Stomach (tissue), 9 donors: Measurements from ENCODE around the gene ZBTB2. TPM values are rescaled to one million over a fixed set of nuclear protein-coding genes. Genes with fewer than 3 reads are reported as not detected.

ENCODE experiments used
- DNase-seq, 2 donors: peaks; one replicate each; pipeline versions ENCODE4 v3.0.0 to v3.0.0-alpha.2; 2013 to 2019
- H3K27ac ChIP-seq, 5 donors: fragments of 200-600 bp in 4 of 5; sonication (generic) in 4 of 5; one replicate each; pipeline ENCODE4 v1.5.1; 2013 to 2019; ENCODE audit warnings: mild to moderate bottlenecking in 1 of 5, moderate library complexity in 1 of 5
- H3K27me3 ChIP-seq, 3 donors: fragments of 200-600 bp; sonication (generic); one replicate each; pipeline ENCODE4 v1.5.1; 2017 to 2019; ENCODE audit warnings: mixed run types in 1 of 3
- H3K36me3 ChIP-seq, 4 donors: fragments of 200-600 bp; sonication (generic); 1 replicate in 3 of 4; 2 replicates in 1 of 4; pipeline ENCODE4 v1.5.1; 2016 to 2019
- H3K4me1 ChIP-seq, 4 donors: fragments of 200-600 bp; sonication (generic); one replicate each; pipeline ENCODE4 v1.5.1; 2016 to 2019
- H3K4me3 ChIP-seq, 4 donors: fragments of 200-600 bp; sonication (generic) in 3 of 4; one replicate each; pipeline ENCODE4 v1.5.1; 2016 to 2019; ENCODE audit warnings: mild to moderate bottlenecking in 1 of 4
- H3K9me3 ChIP-seq, 4 donors: fragments of 200-600 bp; sonication (generic); one replicate each; pipeline ENCODE4 v1.5.1; 2016 to 2019
- EP300 ChIP-seq: sonication (generic); formaldehyde crosslinking; IDR thresholded peaks from one replicate; pipeline ENCODE4 v1.6.1; 2017; ENCODE audit warnings: antibody characterized with exemption
- POLR2A ChIP-seq, 4 donors: fragments of 450-650 bp; IDR thresholded peaks; one replicate each; pipeline ENCODE4 v1.6.1; 2016; ENCODE audit warnings: antibody characterized with exemption in 4 of 4, control low read depth in 2 of 4, mild to moderate bottlenecking in 1 of 4, moderate library complexity in 1 of 4
- POLR2AphosphoS5 ChIP-seq, 3 donors: sonication (generic); formaldehyde crosslinking; IDR thresholded peaks; one replicate each; pipeline ENCODE4 v1.6.1; 2016; ENCODE audit warnings: antibody characterized with exemption in 3 of 3
- WGBS, 5 donors: extraction: QIAGEN DNeasy Blood & Tissue Kit in 3 of 5; methylation state at CpG; one replicate each; pipeline versions ENCODE4 v1.1.5 to v1.1.7; 2013 to 2018; 5-methylcytosine and 5-hydroxymethylcytosine counted together
- intact Hi-C: fragments of 100-400 bp; cut with DNase I; formaldehyde crosslinking; loops from one replicate; pipeline ENCODE4 v1.15.1; 2023; ENCODE audit warnings: low total_unique reads
- polyA plus RNA-seq, 3 donors: library from polyadenylated mRNA; stranded (reverse); fragments of 200-250 nt; gene quantifications; one replicate each; pipeline ENCODE4 v1.2.3, GENCODE V29; 2013
- total RNA-seq, 5 donors: library from RNA; depleted of rRNA; stranded (reverse); fragments of >200 nt; gene quantifications; one replicate each; pipeline versions ENCODE4 v1.1.0 to v1.2.3, GENCODE V29; 2014 to 2016
- TF ChIP-seq, protein P1 (sequence below), 7 experiments: fragments of 450-650 bp in 4 of 7; fragments of 200-600 bp in 3 of 7; sonication (generic) in 3 of 7; IDR thresholded peaks; one replicate each; pipeline ENCODE4 v1.5.1; 2016 to 2019; ENCODE audit warnings: antibody characterized with exemption in 7 of 7, control low read depth in 2 of 7, mild to moderate bottlenecking in 1 of 7
- donor health status: healthy with polysubstance abuse.
- donor health status: Bipolar disorder and iron deficiency.
- donor health status: healthy.

Gene ZBTB2
- total and polyA plus RNA-seq, 8 donors = 0.89 to 19.1 (median 7.5) TPM

DNA sequence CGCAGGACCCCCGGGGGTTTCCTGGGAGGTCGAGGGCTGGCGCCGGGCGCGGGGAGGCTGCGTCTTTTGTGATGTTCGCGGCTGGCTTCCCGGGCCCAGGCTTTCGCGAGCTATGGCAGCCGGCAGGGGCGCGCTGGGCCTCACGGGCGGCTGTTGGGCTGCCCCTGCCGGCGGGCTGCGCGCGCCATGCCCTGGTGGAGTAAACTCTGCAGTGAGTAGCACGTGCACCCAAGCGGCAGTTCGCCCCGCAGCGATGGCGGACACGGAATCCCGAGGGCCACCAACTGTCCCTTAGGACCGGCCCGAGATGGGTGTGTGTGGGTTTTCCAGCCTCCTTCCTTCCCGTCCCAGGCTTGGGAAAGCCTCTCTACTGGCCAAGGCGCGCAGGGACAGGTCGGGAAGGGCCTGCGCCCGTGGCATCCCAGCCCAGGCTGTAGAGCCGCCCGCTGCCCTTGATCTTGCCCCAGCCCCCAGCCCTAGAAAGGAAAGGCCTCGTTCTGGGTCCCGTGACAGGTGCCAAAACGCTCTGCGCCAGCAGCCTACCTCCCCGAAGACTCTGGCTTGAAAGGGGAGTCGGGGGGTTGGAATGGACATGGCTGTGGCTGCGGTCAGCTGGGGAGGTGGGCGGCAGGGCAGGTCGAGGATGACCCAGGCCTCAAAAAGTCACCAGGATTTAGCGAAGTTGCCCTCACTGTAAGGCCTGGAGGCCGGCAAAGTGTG is 49.7 kb downstream of the ZBTB2 start:
- no peaks in the 10 kb centered on the region for H3K9me3 ChIP-seq
- no peak overlapping the region for H3K4me3 ChIP-seq
- DNase-seq = no peak
- H3K36me3 ChIP-seq = peaks cover 0 to 7% (median 0%) of the 10 kb centered on the region in 4 donors
- TF ChIP-seq, protein P1, sequence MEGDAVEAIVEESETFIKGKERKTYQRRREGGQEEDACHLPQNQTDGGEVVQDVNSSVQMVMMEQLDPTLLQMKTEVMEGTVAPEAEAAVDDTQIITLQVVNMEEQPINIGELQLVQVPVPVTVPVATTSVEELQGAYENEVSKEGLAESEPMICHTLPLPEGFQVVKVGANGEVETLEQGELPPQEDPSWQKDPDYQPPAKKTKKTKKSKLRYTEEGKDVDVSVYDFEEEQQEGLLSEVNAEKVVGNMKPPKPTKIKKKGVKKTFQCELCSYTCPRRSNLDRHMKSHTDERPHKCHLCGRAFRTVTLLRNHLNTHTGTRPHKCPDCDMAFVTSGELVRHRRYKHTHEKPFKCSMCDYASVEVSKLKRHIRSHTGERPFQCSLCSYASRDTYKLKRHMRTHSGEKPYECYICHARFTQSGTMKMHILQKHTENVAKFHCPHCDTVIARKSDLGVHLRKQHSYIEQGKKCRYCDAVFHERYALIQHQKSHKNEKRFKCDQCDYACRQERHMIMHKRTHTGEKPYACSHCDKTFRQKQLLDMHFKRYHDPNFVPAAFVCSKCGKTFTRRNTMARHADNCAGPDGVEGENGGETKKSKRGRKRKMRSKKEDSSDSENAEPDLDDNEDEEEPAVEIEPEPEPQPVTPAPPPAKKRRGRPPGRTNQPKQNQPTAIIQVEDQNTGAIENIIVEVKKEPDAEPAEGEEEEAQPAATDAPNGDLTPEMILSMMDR (IDR thresholded peaks at IDR 0.05) = no peak
- TF ChIP-seq EP300 = no peak
- TF ChIP-seq POLR2A (IDR thresholded peaks at IDR 0.05) = no peak
- no peak for TF ChIP-seq POLR2AphosphoS5 (IDR thresholded peaks at IDR 0.05)
- intact Hi-C loops = no loop called here
- WGBS, 5 donors = 95 to 97% (median 96%) methylated on average over 38 to 52 of the region's 52 CpGs
- no peaks in the 10 kb centered on the region for H3K27me3 ChIP-seq
- peaks cover 0 to 12% (median 0%) of the 10 kb centered on the region in 4 donors for H3K4me1 ChIP-seq
- no peak overlapping the region for H3K27ac ChIP-seq

DNA sequence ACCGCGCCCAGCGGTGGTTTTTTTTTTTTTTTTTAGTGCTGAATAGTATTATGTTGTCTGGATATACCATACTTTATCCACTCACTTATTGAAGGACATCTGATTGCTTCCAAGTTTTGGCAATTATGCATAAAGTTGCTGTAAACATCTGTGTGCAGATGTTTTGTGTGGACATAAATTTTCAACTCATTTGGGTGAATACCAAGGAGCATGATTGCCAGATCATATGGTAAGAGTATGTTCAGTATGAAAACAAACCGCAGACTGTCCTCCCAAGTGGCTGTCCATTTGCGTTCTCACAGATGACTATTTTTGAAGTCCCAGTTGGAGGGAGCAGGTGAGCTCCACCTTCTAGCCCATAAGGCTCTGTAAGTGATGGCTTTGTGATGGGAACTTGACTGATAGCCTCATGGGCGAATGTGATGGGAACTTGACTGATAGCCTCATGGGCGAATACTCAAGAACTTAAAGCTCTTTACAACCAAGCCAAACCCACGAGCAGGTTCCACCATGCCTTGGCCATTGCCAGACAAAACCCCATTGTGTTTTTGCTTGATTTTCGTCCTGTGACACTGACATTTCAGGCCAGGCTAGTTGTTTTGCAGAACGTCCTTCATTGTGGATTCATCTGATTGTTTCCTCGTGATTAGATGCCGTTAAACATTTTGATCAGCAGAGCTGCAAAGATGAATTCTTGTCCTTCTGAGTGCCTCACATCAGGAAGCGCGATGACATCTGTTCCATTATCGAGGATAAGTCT is 51.0 kb downstream of the ZBTB2 start:
- peak in 1 of 2 donors; percentile 46 for DNase-seq
- no peak overlapping the region for H3K4me3 ChIP-seq
- H3K9me3 ChIP-seq = no peaks in the 10 kb centered on the region
- H3K4me1 ChIP-seq = peaks cover 0 to 5% (median 0%) of the 10 kb centered on the region in 4 donors
- no peaks in the 10 kb centered on the region for H3K27me3 ChIP-seq
- H3K27ac ChIP-seq = no peak overlapping the region
- peaks cover 0 to 7% (median 0%) of the 10 kb centered on the region in 4 donors for H3K36me3 ChIP-seq
- TF ChIP-seq, protein P1 (IDR thresholded peaks at IDR 0.05) = no peak
- TF ChIP-seq EP300 = no peak
- 79 to 85% (median 84%) methylated on average over 15 of the region's 15 CpGs for WGBS, 5 donors
- intact Hi-C loops = no loop called here

DNA sequence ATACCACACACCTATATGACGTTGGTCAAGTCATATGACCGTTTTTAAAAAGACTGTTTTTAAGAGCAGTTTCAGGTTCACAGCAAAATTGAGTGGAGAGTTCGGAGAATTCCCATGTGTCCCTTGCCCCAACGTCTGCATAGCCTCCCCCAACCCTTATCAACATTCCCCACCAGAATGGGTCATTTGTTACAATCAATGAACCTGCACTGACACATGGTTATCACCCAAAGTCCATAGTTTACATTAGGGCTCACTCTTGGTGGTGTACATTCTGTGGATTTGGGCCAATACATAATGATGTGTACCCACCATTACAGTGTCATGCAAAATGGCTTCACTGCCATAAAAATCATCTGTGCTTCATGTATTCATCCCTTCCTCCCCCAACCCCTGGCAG is 52.0 kb downstream of the ZBTB2 start:
- H3K9me3 ChIP-seq = no peaks in the 10 kb centered on the region
- TF ChIP-seq, protein P1 (IDR thresholded peaks at IDR 0.05) = no peak
- no peak for TF ChIP-seq POLR2A (IDR thresholded peaks at IDR 0.05)
- no peak for TF ChIP-seq POLR2AphosphoS5 (IDR thresholded peaks at IDR 0.05)
- TF ChIP-seq EP300 = no peak
- intact Hi-C loops = no loop called here
- peaks cover 0 to 6% (median 2%) of the 10 kb centered on the region in 4 donors for H3K4me1 ChIP-seq
- no peak overlapping the region for H3K4me3 ChIP-seq
- no peaks in the 10 kb centered on the region for H3K27me3 ChIP-seq
- peaks cover 0 to 7% (median 0%) of the 10 kb centered on the region in 4 donors for H3K36me3 ChIP-seq
- peak in 1 of 2 donors; percentile 45 for DNase-seq
- WGBS, 5 donors = 51 to 73% (median 66%) methylated on average over 4 of the region's 4 CpGs
- no peak overlapping the region for H3K27ac ChIP-seq

DNA sequence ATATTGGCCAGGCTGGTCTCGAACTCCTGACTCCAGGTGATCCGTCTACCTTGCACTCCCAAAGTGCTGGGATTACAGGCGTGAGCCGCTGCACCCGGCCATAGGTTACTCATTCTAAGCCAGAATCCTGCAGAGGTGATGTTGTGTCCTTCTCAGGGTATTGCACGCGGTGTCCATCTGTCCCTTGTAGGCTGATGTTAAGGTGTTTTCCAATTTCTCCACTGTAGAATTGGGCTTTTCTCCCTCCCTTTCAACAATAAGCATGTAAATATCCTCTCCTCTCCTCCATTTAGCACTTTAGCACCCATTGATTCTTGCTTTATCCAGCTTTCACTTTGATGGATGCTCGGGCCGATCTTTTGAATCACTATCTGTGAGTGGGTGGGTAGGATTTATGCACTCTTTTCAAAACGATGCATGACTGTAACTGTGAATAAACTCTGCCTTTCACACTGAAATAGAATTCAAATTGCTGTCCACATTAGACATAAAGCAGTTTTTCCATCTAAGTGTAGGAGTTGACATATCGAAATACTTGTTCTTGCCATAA is 52.6 kb downstream of the ZBTB2 start:
- DNase-seq = no peak
- Histone ChIP-seq H3K36me3 (peaks cover 0 to 7% (median 0%) of the 10 kb centered on the region in 4 donors), H3K9me3 (no peaks in the 10 kb centered on the region), H3K27me3 (no peaks in the 10 kb centered on the region), H3K4me1 (peaks cover 0 to 6% (median 3%) of the 10 kb centered on the region in 4 donors), H3K27ac (no peak overlapping the region), H3K4me3 (no peak overlapping the region)
- TF ChIP-seq, protein P1 (IDR thresholded peaks at IDR 0.05) = no peak
- no peak for TF ChIP-seq POLR2AphosphoS5 (IDR thresholded peaks at IDR 0.05)
- TF ChIP-seq POLR2A (IDR thresholded peaks at IDR 0.05) = no peak
- TF ChIP-seq EP300 = no peak
- intact Hi-C loops = no loop called here
- 74 to 86% (median 83%) methylated on average over 11 of the region's 11 CpGs for whole genome bisulfite sequencing, 5 donors
